ENCODE data around the gene KCNJ1. TPM values are rescaled to one million over a fixed set of nuclear protein-coding genes. Genes with fewer than 3 reads are reported as not detected.

The KCNJ1 gene
- not detected in 2 replicates for total RNA-seq

DNA sequence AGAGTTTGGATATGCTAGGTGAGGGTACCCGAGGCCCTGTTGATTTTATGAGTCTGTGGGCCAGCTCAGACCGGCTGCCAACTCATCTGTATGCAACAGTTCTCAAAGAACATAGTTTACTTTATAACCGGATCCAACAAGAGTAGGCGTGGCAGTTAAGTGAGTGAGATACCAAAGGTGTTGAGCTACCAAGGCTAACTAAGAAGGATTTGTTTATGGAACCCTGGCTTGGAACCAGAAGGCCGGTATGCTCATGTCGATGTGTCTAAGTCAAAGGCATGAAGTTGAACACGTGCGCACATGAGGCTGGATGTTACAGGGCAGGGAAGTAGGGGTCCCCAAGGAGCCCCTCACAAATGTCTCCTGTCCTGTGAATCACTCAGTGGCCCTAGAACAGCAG, at the start of gene KCNJ1:
KCNJ1 (minus strand) TSS at position 20 of the 400 bp plus-strand sequence. CDS start 27,053 bp downstream, outside the sequence.
- intact Hi-C loops (cut with micrococcal nuclease): loop anchor here (1.0 to 5.0 kb wide), 3 partner anchors 340 to 828 kb away; no protein-coding TSS in a partner anchor

DNA sequence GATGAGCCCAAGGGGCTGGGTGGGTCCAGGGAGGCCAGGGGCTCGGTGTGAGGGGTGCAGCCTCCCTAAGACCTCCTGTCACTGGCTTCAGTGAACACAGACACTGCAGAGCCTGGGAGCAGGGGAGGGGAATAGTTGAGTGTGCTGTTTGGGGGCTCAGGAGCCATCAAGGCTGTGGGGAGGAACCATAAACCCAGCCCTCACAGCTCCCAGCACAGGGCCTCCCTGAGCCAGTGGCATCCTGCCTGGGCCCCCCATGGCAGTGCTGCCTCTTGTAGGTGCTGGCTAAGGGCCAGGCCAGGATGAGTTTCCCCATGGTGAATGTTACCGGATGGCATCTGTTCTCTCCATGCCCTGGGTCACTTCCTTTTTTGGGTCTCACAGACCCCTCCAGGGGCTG, 49.6 kb upstream of the KCNJ1 start:
- intact Hi-C loops (cut with micrococcal nuclease): no loop called here

DNA sequence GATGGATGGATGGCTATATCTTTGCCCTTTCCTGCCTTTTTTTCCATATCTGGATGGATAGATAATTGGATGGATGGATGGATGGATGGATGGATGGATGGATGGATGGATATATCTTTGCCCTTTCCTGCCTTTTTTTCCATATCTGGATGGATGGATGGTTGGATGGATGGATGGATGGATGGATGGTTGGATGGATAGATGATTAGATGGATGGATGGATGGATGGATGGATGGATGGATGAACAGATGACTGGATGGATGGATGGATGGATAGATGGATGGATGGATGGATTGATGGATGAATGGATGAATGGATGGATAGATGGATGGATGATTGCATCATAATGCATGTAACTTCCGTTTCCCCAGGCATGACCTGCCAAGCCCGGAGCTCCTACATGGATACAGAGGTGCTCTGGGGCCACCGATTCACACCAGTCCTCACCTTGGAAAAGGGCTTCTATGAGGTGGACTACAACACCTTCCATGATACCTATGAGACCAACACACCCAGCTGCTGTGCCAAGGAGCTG, 49.0 kb upstream of the KCNJ1 start:
- intact Hi-C loops (cut with micrococcal nuclease): no loop called here

DNA sequence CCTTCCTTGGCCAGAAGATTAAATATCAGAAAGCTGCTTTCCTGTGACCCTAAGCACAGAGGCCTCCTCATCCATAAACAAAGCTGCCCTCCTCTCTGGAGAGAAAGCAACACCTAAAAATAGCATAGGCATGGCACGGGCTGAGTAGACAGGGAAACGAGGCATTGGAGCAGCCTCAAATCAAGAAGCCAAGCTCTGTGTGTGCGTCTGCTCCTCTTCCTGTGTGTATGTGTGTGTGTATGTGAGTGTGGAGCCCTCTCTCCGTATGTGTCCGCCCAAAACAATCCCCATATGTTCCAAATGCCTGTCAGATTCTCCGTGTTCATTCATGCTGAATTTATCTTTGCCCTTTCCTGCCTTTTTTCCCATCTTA, 48.0 kb upstream of the KCNJ1 start:
- intact Hi-C loops (cut with micrococcal nuclease): no loop called here

DNA sequence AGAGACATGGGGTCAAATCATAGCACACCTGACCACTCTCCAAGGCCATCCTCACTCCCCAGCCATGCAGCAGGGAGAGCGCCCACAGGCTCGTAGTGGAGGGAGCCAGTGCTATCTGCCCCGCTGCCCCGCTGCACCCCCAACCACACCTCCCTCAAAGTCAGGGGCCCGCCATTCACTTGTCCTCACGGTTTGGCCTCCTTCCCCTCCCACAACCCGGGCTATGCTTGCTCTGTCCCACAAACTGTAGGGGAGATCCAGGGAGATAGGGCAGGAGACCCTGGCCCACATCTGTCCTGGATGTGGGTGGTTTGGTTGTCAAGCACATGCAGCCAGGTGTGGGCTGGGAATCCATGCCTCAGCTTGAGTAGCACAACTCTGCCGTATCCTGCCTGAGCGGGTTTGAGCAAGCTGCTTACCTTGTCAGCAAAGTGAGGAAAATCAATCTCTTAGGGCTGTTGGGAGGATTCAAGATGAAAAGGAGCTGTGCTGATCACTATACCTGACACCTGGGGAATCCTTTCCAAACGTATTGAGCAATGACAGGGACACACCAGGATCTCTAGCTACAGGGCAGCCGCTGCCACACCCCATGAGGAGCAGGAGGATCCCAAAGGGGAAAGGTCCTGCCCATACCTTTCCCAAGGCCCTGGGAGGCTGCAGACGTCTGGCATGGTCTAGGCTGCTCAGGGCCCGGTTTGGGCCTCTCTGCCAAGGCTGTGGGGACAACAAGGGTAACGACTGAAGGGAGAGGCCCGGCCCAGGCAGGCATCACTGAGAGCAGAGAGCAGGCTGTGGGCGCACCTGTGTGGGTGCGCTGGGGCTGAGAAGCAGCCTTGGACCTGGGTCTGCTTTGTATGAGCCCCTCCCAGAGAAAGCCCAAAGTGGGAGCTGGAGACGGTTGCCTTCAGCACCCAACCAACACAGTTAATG, 47.4 kb upstream of the KCNJ1 start:
- intact Hi-C loops (cut with micrococcal nuclease): no loop called here

DNA sequence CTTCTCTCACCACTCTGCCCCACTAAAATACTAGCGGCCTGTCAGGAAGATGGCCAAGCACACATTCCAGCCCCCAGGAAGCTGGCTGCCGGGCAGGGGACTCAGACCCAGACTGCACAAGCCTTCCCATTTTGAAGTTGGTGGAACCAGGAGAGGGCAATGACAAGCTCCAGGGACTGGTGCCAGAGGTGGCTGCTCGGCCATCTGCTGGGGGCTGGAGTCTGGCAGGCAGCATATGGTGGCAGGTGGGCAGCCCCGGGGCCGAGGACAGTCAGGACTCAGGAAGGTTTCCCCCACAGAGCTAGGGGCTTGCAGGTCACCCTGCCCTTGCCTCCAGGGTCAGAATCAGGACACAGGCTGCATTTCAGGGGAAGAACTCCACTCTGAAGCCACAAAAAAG, 46.7 kb upstream of the KCNJ1 start:
- intact Hi-C loops (cut with micrococcal nuclease): no loop called here

DNA sequence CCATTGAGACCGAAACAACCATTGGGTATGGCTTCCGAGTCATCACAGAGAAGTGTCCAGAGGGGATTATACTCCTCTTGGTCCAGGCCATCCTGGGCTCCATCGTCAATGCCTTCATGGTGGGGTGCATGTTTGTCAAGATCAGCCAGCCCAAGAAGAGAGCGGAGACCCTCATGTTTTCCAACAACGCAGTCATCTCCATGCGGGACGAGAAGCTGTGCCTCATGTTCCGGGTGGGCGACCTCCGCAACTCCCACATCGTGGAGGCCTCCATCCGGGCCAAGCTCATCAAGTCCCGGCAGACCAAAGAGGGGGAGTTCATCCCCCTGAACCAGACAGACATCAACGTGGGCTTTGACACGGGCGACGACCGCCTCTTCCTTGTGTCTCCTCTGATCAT, 44.6 kb upstream of the KCNJ1 start:
- intact Hi-C loops (cut with micrococcal nuclease): no loop called here

DNA sequence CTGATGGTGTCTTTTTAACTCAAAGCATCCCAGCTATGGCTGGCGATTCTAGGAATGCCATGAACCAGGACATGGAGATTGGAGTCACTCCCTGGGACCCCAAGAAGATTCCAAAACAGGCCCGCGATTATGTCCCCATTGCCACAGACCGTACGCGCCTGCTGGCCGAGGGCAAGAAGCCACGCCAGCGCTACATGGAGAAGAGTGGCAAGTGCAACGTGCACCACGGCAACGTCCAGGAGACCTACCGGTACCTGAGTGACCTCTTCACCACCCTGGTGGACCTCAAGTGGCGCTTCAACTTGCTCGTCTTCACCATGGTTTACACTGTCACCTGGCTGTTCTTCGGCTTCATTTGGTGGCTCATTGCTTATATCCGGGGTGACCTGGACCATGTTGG, 44.1 kb upstream of the KCNJ1 start:
- intact Hi-C loops (cut with micrococcal nuclease): no loop called here

DNA sequence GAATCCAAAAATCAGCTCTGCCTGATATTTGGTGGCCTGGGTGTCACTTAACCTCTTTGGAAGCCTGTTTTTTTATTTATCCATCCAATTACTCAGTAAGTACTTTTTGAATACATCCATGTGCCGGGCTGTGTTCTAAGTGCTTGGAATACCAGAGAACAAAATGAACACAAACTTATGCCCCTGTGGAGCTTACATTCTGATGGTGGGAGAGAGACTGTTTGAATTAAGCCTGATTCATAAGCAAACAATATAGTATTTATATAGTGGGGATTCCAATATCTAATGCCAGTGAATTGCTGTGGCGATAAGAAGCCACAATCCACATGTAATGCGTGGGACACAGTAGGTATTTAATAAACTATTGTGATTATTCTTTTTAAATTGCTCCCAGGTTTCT, 43.5 kb upstream of the KCNJ1 start:
- intact Hi-C loops (cut with micrococcal nuclease): no loop called here

DNA sequence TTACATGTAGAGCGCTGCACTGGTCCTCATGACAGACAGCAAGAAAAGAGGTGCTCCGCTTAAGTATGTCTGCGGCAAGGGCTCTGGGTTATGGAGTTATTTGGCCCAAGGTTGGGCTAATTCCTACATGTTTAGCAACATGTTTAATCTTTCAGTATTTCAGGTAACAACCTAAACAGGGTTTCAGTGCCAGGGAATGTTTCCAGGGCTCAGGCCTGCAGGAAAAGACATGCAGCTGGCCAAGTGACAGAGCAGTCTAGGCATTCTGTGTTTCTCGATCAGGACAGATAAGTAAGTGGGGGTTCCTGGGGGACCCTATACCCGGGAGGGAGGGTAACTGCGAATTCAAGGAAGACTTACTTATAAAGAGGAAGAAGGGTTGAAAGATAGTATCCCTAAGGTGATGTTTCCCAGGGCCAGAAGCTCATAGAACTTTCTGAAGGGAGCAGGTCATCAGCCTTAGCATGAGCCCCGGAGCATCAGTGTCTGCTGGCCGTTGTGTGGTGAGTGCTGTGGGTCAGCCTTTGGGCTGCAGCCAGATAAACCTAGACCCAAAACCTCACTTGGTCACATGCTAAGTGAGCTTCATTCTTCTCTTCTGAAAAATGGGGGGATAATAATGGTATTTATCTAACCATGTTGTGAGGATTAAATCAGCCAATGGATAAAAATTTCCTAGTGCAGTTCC, 42.5 kb upstream of the KCNJ1 start:
- intact Hi-C loops (cut with micrococcal nuclease): no loop called here

DNA sequence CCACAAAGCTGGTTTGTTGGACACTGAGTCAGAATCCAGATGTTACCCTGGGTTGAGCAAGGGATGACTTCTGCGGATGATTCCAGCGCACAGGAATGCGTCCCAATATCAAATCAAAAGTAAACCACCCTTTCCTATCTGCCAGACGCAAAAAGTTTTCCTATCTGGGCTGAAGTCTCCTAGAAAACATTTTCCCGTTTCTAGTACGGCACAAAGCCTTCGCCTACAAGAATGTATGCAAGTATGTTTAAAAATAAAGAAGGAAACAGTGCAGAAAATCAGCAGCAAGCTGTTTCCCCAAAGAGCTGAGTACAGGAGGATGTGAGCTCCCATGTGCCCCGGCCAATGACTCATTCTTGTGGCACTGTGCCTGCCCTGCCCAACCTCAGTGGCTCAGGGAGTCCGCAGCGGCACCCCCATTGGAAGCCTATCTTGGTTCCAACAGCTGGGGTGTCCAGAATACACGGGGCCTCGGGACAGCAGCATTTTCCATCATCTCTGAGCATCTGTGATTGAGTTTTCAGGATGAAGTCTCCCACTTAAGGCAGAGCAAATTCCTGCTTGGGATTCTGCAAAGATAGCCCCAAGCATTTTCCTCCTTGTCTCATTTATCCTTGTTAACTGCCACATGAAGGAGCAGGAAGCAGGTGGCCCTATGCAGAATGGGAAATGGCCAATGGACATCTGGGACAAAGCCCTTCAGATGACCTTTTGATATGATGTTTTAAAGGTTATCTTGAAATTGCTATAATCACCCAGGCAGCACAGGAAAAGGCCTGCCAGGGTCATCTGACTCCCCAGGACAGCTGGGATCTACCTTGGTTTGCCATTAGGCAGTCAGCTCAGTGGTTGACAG, 41.5 kb upstream of the KCNJ1 start:
- intact Hi-C loops (cut with micrococcal nuclease): no loop called here

DNA sequence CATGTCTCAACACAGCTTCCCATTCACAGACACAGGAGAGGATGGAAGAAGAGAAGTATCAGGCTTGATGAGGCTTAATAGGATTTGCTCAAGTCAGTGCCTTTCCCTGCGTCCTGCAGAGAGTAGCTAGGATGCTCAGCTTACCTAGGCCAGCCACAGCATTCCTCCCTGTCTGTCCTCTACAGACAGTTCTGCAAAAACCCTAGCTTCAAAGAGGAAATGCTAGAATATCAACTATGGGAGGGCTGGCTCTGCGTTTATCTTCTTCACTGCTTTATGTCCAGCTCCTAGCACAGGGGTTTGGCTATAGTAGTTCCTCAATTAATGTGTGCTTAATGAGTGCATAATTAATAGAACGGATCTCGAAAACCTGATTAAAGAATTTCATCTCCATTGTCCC, 40.5 kb upstream of the KCNJ1 start:
- intact Hi-C loops (cut with micrococcal nuclease): no loop called here

DNA sequence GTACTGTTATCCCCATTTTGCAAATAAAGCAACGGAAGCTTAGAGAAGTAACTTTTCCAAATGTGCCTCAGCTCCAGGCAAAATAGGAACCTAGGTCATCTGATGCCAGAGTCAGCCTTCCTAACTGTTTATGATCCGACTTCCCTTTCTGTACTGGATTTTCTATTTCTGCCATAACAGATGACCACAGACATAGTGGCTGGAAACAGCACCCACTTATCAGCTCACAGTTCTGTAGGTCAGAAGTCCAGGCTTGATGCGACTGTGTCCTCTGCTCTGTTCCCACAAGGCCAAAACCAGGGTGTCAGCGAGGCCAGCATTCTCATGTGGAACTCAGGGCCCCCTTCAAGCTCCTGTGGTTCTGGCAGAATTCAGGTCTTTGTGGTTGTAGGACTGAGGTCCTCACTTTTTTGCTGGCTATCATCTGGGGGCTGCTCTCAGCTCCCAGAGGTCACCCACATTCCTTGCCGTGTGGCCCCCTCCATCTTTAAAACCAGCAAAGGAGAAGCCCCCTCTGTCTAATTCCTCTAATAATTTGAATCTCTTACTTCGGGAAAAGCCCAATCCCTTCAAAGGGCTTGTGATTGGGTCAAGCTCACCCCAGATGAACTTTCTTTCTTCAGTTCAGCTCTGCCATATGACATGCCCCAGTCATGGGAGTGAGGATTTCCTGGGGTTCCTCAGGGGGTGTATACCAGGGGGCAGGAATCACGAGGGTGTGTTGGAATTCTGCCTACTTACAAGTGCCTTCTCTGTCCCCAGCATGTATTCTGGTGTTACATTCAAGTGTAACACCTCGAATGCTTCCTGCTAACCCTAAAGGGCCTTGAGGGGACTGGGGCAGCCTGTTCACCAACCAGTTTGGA, 39.3 kb upstream of the KCNJ1 start:
- intact Hi-C loops (cut with micrococcal nuclease): no loop called here

DNA sequence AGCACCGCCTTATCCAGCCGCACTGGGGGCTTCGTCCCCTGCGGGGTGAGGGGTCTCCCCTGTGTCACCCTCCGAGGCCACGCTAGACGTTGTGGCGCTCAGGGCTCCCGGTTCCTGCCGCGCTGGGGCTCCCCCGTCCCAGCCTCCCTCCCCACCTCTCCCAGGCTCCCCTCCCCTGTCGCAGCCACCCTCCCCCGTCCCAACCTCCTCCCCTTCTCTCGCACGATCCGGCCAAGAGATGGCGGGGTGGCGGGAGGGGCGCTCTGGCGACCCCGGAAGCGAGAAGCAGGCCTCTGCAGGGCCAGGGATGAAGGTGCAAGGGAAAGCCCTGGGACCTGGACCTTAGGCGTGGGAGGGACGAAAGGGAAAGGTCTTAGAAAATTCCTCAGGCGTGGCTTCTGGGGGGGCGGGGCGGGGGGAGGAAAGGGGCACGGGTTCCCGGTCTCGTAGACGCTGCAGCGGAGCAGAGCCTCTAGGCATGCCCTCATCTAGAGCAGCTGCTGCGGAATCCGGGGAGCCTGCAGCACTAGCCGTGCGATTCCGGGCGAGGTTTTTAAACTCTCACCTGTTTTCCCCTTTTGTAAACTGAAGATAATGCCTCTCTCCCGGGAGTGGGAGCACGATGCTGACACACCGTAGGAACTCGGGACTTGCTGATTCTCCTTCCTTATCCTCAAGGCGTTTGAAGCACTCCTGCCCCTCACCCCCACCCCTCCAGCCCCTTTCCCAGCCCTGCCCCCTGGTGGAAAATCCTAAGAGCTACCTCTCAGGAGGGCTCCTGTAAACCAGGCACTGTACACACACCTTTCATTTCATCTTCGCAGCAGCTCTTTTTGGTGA, 38.5 kb upstream of the KCNJ1 start:
- intact Hi-C loops (cut with micrococcal nuclease): loop anchor here (1.0 kb wide), 1 partner anchor 21 kb away; no protein-coding TSS in a partner anchor

DNA sequence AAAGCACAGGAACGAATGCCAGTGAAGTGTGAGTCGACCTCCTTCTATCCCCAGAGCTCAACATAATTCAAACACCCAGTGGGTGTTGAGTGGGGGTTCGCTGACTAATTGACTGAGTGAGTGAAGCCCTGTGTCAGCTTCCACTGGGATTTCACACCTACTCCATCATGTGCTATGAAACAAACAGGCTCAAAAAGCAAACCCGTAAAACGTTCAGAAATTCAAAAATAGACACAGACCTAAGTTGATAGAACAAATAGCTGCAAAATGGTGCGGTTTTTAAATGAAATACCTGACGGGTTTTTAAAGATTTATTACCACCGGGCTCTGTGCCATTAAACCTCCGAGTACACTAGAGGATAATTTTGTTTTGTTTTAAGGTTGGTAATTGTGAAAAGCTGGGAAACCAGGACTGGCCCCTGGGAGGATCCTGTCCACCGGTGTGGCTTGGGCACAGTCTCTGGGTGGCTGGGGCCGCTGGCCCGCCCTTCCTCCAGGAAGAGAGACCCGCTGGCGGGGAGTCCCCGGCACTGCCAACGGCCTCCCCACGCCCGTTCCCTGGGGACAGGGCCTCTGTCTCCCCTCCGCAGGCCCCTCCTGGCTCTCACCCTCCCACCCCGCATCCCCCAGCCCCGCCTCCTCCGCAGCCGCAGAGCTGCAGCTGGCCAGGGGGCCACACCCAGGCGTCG, 37.7 kb upstream of the KCNJ1 start:
- intact Hi-C loops (cut with micrococcal nuclease): loop anchor here (1.0 kb wide), 1 partner anchor 20 kb away; no protein-coding TSS in a partner anchor

DNA sequence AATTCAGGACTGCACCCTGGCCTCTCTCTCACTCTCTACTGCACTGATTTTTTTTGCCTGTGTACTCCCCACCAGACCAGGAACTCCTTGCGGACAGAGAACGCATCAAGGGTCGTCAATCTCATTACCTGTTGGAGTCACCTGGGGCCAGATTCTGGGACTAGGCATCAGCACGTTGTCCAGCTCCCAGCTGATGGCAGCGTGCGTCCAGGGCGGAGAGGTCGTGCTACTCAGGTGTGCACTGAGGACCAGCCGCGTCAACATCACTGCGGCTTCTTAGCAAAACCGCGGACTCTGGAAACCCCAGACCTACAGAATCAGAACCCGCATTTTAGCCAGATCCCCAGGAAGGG, 37.2 kb upstream of the KCNJ1 start:
- intact Hi-C loops (cut with micrococcal nuclease): no loop called here

DNA sequence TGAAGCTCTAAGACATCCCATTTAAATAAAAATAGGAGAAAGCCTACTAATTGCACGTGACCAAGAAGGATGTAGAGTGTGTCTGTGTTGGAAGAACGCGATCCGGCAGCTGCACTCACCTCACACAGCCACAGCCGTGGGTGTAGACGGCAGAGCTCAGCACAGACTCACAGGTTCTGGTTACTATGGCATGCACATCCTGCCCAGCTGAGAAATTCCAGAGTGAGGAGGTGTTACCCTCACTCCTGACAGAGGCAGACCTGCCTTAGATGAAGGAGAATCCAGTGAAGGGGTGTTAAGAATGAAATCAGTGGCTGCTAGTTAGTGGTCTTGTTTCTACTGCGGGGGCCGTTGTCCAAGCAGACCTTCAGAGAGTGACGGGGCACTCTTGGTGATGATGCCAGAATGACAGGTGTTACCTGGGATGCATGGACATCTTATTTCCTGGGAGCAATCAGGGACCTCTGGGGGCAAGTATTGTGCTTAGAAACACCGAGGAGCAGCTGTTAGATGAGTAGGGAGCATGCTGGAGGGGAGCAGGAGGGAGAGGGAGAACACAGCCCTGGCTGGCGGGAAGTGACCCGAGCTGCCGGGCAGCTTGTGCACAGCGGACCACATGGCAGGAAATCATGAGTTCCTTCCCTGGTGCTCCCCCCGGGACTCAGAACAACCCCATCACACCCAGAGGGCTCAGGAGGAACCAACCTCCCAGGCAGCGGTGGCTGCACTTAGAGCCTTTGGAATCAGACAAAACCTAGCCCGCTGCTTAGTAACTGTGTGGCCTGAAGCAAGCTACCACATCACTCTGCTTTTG, 36.4 kb upstream of the KCNJ1 start:
- intact Hi-C loops (cut with micrococcal nuclease): no loop called here

DNA sequence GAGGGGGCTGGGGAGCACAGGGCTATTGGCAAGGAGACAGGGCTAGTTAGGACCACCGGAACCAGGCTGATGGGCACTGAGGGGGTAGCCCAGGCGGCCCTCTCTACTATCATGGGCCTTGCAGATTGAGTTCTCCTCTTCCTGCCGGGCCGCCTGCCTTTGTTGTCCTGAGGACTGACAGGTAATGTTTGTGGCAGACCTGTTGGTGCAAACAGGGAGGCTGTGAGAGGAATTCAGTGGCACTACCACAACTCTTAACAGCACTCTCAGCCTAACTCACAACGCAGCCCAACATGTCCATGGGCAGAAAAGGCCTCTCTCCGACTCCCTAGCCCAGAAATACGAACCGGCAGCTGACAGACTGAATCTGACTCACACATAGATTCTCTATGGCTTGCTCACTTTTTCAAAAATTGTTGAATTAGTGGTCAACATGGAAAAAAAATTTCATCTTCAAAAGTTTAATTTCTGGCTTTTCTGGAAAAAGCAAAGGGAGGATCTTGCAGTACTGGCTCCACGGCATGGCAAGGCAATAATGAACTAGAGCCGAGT, 35.5 kb upstream of the KCNJ1 start:
- intact Hi-C loops (cut with micrococcal nuclease): no loop called here
